ENCODE results near the gene WFDC13. TPM values are rescaled to one million over a fixed set of nuclear protein-coding genes. Genes with fewer than 3 reads are reported as not detected.

Gene WFDC13
- total RNA-seq, 1 experiment from 2014 or later = not detected

DNA sequence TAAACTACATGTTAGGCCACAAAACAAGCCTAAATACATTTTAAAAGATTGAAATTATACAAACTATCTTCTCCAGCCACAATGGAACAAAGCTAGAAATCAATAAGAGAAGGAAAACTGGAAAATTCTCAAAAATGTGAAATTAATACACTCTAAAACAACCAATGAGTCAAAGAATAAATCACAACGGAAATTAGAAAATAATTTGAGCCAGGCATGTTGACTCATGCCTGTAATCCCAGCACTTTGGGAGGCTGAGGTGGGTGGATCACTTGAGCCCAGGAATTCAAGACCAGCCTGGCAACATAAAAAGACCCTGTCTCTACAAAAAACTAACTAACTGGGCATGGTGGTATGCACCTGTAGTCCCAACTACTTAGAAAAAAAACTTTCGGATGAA is 6.3 kb upstream of the WFDC13 start:
- POLR2A ChIA-PET = no interaction called here
- peaks cover 3% of the 10 kb centered on the region for H3K27me3 Mint-ChIP-seq (ENCODE audit: low read depth)
- H3K27ac Mint-ChIP-seq = no peak overlapping the region
- ATAC-seq (no peak), DNase-seq (ENCODE audit: low spot score) (no peak)
- H3K4me1 Mint-ChIP-seq = no peaks in the 10 kb centered on the region
- peaks cover 36% of the 10 kb centered on the region for H3K36me3 Mint-ChIP-seq
- CTCF ChIA-PET = no interaction called here
- peaks cover 39% of the 10 kb centered on the region for H3K9me3 Mint-ChIP-seq
- H3K4me3 Mint-ChIP-seq = no peak overlapping the region
- TF ChIP-seq TEAD4 (CRISPR knock-in tag; IDR thresholded peaks at IDR 0.05) = no peak
- TF ChIP-seq SMAD3 (CRISPR knock-in tag; IDR thresholded peaks at IDR 0.05; ENCODE audit: borderline replicate concordance) = no peak
- TF ChIP-seq ZNF416 (CRISPR knock-in tag; IDR thresholded peaks at IDR 0.05) = no peak
- no peak for TF ChIP-seq ZBTB21 (CRISPR knock-in tag; IDR thresholded peaks at IDR 0.05; ENCODE audit: borderline replicate concordance)
- no peak for TF ChIP-seq NFYB (CRISPR knock-in tag; conservative IDR thresholded peaks at IDR 0.05; ENCODE audit: low read depth)
- TF ChIP-seq, protein P1, sequence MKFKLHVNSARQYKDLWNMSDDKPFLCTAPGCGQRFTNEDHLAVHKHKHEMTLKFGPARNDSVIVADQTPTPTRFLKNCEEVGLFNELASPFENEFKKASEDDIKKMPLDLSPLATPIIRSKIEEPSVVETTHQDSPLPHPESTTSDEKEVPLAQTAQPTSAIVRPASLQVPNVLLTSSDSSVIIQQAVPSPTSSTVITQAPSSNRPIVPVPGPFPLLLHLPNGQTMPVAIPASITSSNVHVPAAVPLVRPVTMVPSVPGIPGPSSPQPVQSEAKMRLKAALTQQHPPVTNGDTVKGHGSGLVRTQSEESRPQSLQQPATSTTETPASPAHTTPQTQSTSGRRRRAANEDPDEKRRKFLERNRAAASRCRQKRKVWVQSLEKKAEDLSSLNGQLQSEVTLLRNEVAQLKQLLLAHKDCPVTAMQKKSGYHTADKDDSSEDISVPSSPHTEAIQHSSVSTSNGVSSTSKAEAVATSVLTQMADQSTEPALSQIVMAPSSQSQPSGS (CRISPR knock-in tag; IDR thresholded peaks at IDR 0.05; ENCODE audit: borderline replicate concordance, low read depth) = no peak
- TF ChIP-seq CBFB (CRISPR knock-in tag; IDR thresholded peaks at IDR 0.05; ENCODE audit: low read depth) = no peak
- TF ChIP-seq ZNF423 (CRISPR knock-in tag; IDR thresholded peaks at IDR 0.05) = no peak
- TF ChIP-seq, protein P2, sequence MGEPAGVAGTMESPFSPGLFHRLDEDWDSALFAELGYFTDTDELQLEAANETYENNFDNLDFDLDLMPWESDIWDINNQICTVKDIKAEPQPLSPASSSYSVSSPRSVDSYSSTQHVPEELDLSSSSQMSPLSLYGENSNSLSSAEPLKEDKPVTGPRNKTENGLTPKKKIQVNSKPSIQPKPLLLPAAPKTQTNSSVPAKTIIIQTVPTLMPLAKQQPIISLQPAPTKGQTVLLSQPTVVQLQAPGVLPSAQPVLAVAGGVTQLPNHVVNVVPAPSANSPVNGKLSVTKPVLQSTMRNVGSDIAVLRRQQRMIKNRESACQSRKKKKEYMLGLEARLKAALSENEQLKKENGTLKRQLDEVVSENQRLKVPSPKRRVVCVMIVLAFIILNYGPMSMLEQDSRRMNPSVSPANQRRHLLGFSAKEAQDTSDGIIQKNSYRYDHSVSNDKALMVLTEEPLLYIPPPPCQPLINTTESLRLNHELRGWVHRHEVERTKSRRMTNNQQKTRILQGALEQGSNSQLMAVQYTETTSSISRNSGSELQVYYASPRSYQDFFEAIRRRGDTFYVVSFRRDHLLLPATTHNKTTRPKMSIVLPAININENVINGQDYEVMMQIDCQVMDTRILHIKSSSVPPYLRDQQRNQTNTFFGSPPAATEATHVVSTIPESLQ (CRISPR knock-in tag; IDR thresholded peaks at IDR 0.05) = no peak
- no peak for TF ChIP-seq ZNF396 (CRISPR knock-in tag; IDR thresholded peaks at IDR 0.05; ENCODE audit: borderline replicate concordance)
- no peak for TF ChIP-seq EMX1 (CRISPR knock-in tag; IDR thresholded peaks at IDR 0.05)
- TF ChIP-seq, protein P3, sequence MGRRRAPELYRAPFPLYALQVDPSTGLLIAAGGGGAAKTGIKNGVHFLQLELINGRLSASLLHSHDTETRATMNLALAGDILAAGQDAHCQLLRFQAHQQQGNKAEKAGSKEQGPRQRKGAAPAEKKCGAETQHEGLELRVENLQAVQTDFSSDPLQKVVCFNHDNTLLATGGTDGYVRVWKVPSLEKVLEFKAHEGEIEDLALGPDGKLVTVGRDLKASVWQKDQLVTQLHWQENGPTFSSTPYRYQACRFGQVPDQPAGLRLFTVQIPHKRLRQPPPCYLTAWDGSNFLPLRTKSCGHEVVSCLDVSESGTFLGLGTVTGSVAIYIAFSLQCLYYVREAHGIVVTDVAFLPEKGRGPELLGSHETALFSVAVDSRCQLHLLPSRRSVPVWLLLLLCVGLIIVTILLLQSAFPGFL (CRISPR knock-in tag; IDR thresholded peaks at IDR 0.05; ENCODE audit: borderline replicate concordance) = no peak
- TF ChIP-seq NR2C2 (CRISPR knock-in tag; IDR thresholded peaks at IDR 0.05) = no peak
- TF ChIP-seq, protein P4, sequence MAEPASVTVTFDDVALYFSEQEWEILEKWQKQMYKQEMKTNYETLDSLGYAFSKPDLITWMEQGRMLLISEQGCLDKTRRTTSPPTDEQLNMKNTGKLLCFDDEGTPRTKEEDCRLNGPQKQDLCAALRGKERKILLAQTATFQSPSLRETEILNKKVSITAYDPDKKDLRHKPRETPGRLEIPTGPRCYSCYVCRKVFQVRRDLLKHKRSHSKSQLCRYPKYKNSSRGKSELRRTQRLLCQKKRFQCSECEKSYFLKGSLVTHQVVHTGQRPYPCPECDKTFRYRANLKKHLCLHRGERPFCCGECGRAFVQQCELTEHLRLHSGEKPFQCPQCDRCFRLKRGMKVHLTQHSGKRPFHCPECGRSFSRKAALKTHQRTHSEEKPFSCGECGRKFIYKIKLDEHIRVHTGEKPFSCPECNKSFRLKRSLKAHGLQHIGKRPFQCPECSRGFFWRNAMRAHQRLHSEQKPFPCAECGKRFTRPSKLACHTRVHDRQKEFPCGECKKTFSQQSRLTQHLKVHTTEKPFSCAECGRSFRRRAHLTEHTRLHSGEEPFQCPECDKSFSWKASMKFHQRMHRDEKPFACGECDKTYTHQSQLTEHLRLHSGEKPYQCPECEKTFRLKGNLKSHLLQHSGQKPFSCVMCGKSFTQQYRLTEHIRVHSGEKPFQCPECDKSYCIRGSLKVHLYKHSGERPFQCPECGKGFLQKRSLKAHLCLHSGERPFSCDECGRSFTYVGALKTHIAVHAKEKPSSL (CRISPR knock-in tag; conservative IDR thresholded peaks at IDR 0.05) = no peak
- TF ChIP-seq ZNF232 (CRISPR knock-in tag; IDR thresholded peaks at IDR 0.05) = no peak
- no peak for TF ChIP-seq OVOL2 (CRISPR knock-in tag; IDR thresholded peaks at IDR 0.05; ENCODE audit: borderline replicate concordance)
- TF ChIP-seq, protein P5, sequence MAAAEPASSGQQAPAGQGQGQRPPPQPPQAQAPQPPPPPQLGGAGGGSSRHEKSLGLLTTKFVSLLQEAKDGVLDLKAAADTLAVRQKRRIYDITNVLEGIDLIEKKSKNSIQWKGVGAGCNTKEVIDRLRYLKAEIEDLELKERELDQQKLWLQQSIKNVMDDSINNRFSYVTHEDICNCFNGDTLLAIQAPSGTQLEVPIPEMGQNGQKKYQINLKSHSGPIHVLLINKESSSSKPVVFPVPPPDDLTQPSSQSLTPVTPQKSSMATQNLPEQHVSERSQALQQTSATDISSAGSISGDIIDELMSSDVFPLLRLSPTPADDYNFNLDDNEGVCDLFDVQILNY (CRISPR knock-in tag; IDR thresholded peaks at IDR 0.05) = no peak
- no peak for TF ChIP-seq KAT7 (CRISPR knock-in tag; IDR thresholded peaks at IDR 0.05; ENCODE audit: borderline replicate concordance)
- no peak for TF ChIP-seq NR1H2 (CRISPR knock-in tag; IDR thresholded peaks at IDR 0.05)
- TF ChIP-seq FOXJ3 (CRISPR knock-in tag; IDR thresholded peaks at IDR 0.05; ENCODE audit: borderline replicate concordance) = no peak

DNA sequence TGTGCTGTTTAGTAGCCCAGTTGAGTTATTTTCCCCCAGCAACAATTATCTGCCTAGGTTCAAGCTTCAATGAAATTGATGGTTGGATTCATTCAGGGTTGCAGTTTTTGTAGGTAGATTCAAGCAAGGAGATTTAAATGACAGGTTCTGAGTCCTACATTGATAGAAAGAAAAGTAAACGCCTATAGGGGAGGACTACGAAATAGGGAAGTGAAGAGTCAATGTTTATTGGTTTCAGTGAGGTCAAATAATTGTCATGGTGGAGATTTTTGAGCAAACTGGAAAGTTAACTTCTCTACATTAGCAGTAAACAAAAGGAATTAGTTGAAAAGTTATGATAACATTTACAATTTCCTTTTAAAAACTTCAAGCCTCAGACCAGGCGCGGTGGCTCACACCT is 734 bp upstream of the WFDC13 start:
- ChIA-PET POLR2A (no interaction called here), CTCF (no interaction called here)
- Mint-ChIP-seq H3K4me1 (peaks cover 10% of the 10 kb centered on the region), H3K27me3 (ENCODE audit: low read depth) (no peaks in the 10 kb centered on the region), H3K9me3 (peaks cover 14% of the 10 kb centered on the region), H3K27ac (no peak overlapping the region), H3K36me3 (peaks cover 3% of the 10 kb centered on the region; the same call in 1 of the 2 replicates), H3K4me3 (no peak overlapping the region)
- DNase-seq (ENCODE audit: low spot score) (no peak), ATAC-seq (no peak)
- TF ChIP-seq KAT7 (CRISPR knock-in tag; IDR thresholded peaks at IDR 0.05; ENCODE audit: borderline replicate concordance) (no peak), NFATC4 (CRISPR knock-in tag; IDR thresholded peaks at IDR 0.05) (no peak), OVOL2 (CRISPR knock-in tag; IDR thresholded peaks at IDR 0.05; ENCODE audit: borderline replicate concordance) (no peak), RELA (CRISPR knock-in tag; IDR thresholded peaks at IDR 0.05; ENCODE audit: borderline replicate concordance) (no peak), SP1 (CRISPR knock-in tag; conservative IDR thresholded peaks at IDR 0.05) (no peak), ETV6 (CRISPR knock-in tag; IDR thresholded peaks at IDR 0.05) (no peak)
- TF ChIP-seq, protein P6, sequence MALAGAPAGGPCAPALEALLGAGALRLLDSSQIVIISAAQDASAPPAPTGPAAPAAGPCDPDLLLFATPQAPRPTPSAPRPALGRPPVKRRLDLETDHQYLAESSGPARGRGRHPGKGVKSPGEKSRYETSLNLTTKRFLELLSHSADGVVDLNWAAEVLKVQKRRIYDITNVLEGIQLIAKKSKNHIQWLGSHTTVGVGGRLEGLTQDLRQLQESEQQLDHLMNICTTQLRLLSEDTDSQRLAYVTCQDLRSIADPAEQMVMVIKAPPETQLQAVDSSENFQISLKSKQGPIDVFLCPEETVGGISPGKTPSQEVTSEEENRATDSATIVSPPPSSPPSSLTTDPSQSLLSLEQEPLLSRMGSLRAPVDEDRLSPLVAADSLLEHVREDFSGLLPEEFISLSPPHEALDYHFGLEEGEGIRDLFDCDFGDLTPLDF (CRISPR knock-in tag; IDR thresholded peaks at IDR 0.05) = no peak

Data from WTC11 (cell line).